ENCODE results near the gene PRRT3.

DNA sequence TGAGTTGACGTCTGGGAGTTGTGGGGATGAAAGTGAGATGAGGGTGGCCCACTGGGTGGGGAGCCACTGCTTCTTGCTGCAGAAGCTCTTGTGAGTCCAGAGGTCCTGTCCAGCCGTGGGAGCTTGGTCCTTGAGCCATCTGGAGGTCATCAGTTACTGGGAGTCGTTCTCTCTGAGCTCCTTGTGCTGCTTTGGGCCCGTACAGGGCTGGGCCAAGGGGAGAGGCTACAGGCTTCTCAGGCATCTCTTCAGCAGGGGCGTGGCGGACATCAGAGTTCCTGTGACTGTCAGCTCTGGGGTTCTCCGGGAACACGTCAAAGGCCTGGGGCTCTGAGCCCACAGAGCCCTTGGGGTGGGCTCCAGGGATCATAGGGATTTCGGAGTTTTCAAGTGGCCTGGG lies 2.6 kb downstream of the PRRT3 start:
- TF ChIP-seq, protein P1, sequence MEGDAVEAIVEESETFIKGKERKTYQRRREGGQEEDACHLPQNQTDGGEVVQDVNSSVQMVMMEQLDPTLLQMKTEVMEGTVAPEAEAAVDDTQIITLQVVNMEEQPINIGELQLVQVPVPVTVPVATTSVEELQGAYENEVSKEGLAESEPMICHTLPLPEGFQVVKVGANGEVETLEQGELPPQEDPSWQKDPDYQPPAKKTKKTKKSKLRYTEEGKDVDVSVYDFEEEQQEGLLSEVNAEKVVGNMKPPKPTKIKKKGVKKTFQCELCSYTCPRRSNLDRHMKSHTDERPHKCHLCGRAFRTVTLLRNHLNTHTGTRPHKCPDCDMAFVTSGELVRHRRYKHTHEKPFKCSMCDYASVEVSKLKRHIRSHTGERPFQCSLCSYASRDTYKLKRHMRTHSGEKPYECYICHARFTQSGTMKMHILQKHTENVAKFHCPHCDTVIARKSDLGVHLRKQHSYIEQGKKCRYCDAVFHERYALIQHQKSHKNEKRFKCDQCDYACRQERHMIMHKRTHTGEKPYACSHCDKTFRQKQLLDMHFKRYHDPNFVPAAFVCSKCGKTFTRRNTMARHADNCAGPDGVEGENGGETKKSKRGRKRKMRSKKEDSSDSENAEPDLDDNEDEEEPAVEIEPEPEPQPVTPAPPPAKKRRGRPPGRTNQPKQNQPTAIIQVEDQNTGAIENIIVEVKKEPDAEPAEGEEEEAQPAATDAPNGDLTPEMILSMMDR (IDR thresholded peaks at IDR 0.05) = no peak
- TF ChIP-seq POLR2AphosphoS5 (IDR thresholded peaks at IDR 0.05) = no peak

Data from breast epithelium (tissue), 3 donors.